Measurements from ENCODE around the gene DGKZ.

Gene DGKZ

DNA sequence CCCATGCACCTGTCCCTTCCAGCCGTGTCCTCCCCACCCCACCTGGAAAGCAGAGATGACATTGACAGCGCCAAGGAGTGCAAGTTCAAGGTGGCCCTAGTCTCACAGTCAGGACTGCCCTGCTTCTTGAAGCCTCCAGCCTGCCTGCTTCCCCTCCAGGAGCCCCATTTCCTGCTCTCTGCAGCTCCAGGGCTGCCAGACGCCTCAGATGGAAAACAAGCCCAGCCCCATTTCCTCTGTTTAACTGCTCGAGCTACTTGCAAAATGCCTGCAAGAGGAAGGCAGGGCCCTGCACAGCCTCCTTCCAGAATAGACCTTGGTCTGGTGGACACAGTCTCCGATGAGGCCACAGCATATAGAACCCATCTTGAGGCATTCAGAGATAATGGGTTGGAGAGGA lies 5.0 kb upstream of the DGKZ start:
- Histone ChIP-seq H3K79me2 (ENCODE audit: low read length) (no peaks in the 10 kb centered on the region), H2AFZ (ENCODE audit: low read length) (no peak overlapping the region), H3K36me3 (replicated peaks; ENCODE audit: insufficient read depth, low read length) (no peaks in the 10 kb centered on the region), H3K4me3 (ENCODE audit: low read length) (no peak overlapping the region), H3K4me2 (ENCODE audit: low read depth, low read length) (no peak overlapping the region), H3K4me1 (ENCODE audit: low read length) (no peaks in the 10 kb centered on the region), H3K27me3 (replicated peaks; ENCODE audit: insufficient read depth, low read length) (peaks cover 50% of the 10 kb centered on the region), H3K9ac (ENCODE audit: low read length) (no peak overlapping the region), H4K20me1 (ENCODE audit: insufficient read depth, low read length) (no peaks in the 10 kb centered on the region), H3F3A (ENCODE audit: insufficient read depth, low read length) (no peaks in the 10 kb centered on the region), H3K9me2 (replicated peaks; ENCODE audit: insufficient read depth, low read length) (no peaks in the 10 kb centered on the region), H3K27ac (ENCODE audit: low read length) (no peak overlapping the region), H3K9me3 (replicated peaks; ENCODE audit: insufficient read depth, low read length) (no peaks in the 10 kb centered on the region)
- no peak for DNase-seq
- no peak for TF ChIP-seq EZH2phosphoT487 (IDR thresholded peaks at IDR 0.05; ENCODE audit: low read length)
- no peak for TF ChIP-seq CTCF (IDR thresholded peaks at IDR 0.05; ENCODE audit: low read length)
- TF ChIP-seq EZH2 (optimal IDR thresholded peaks at IDR 0.05; ENCODE audit: low read depth, low read length): no peak

DNA sequence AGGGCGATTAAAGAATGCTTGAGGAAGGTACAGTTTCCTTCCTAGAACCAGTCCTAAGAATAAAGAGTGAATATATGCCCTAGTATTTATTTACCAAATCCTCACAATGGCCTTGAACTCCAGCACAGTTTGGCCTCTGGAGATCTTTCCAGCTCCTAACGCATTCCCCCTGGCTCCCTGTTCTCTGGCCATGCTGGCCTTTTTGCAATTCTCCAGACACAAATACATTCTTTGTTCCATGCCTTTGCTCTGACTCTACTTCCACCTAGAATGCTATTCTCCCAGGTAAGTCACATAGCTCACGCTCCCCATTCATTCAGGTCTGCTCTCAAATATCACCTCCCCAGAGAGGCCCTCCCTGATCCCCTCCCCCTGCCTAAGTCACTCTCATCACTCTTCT lies 3.7 kb upstream of the DGKZ start:
- DNase-seq: no peak
- H3F3A ChIP-seq (ENCODE audit: insufficient read depth, low read length): no peaks in the 10 kb centered on the region
- H4K20me1 ChIP-seq (ENCODE audit: insufficient read depth, low read length): no peaks in the 10 kb centered on the region
- no peaks in the 10 kb centered on the region for H3K36me3 ChIP-seq (replicated peaks; ENCODE audit: insufficient read depth, low read length)
- no peak overlapping the region for H3K9ac ChIP-seq (ENCODE audit: low read length)
- peaks cover 50% of the 10 kb centered on the region for H3K27me3 ChIP-seq (replicated peaks; ENCODE audit: insufficient read depth, low read length)
- no peaks in the 10 kb centered on the region for H3K9me3 ChIP-seq (replicated peaks; ENCODE audit: insufficient read depth, low read length)
- H3K4me1 ChIP-seq (ENCODE audit: low read length): peaks cover 5% of the 10 kb centered on the region
- TF ChIP-seq EZH2 (optimal IDR thresholded peaks at IDR 0.05; ENCODE audit: low read depth, low read length) (no peak), CTCF (IDR thresholded peaks at IDR 0.05; ENCODE audit: low read length) (no peak), EZH2phosphoT487 (IDR thresholded peaks at IDR 0.05; ENCODE audit: low read length) (no peak)
- no peak overlapping the region for H3K27ac ChIP-seq (ENCODE audit: low read length)
- no peak overlapping the region for H2AFZ ChIP-seq (ENCODE audit: low read length)
- peaks cover 10% of the 10 kb centered on the region for H3K79me2 ChIP-seq (ENCODE audit: low read length)
- H3K4me3 ChIP-seq (ENCODE audit: low read length): no peak overlapping the region
- no peak overlapping the region for H3K4me2 ChIP-seq (ENCODE audit: low read depth, low read length)
- no peaks in the 10 kb centered on the region for H3K9me2 ChIP-seq (replicated peaks; ENCODE audit: insufficient read depth, low read length)

- Histone ChIP-seq H3K27me3 (replicated peaks; ENCODE audit: insufficient read depth, low read length) (peaks cover 42% of the 10 kb centered on the region), H3K9ac (ENCODE audit: low read length) (no peak overlapping the region), H3K9me3 (replicated peaks; ENCODE audit: insufficient read depth, low read length) (no peaks in the 10 kb centered on the region), H3K27ac (ENCODE audit: low read length) (no peak overlapping the region), H2AFZ (ENCODE audit: low read length) (no peak overlapping the region), H3K79me2 (ENCODE audit: low read length) (peaks cover 24% of the 10 kb centered on the region), H3K4me1 (ENCODE audit: low read length) (peaks cover 13% of the 10 kb centered on the region), H4K20me1 (ENCODE audit: insufficient read depth, low read length) (no peaks in the 10 kb centered on the region), H3K36me3 (replicated peaks; ENCODE audit: insufficient read depth, low read length) (no peaks in the 10 kb centered on the region), H3K9me2 (replicated peaks; ENCODE audit: insufficient read depth, low read length) (no peaks in the 10 kb centered on the region), H3F3A (ENCODE audit: insufficient read depth, low read length) (no peaks in the 10 kb centered on the region), H3K4me2 (ENCODE audit: low read depth, low read length) (no peak overlapping the region), H3K4me3 (ENCODE audit: low read length) (no peak overlapping the region)
- TF ChIP-seq CTCF (IDR thresholded peaks at IDR 0.05; ENCODE audit: low read length) (no peak), EZH2phosphoT487 (IDR thresholded peaks at IDR 0.05; ENCODE audit: low read length) (no peak), EZH2 (optimal IDR thresholded peaks at IDR 0.05; ENCODE audit: low read depth, low read length) (no peak)
- no peak for DNase-seq
Observed at GRCh38 chr11:46345131-46345597, 2.1 kb upstream of the DGKZ start.
